Mammary epithelial cell (primary cell): Measurements from ENCODE around the gene SHD.

Source experiments
- EZH2 ChIP-seq: IDR thresholded peaks from 2 replicates; pipeline ENCODE4 v1.6.1; 2012; ENCODE audit warnings: low read length, inconsistent platforms, borderline replicate concordance
- TF ChIP-seq, protein P1 (sequence below), 2 donors: IDR thresholded peaks in 1 of 2; conservative IDR thresholded peaks in 1 of 2; 2 replicates each; pipeline ENCODE4 v1.5.1; 2011 to 2012; ENCODE audit warnings: inconsistent platforms in 2 of 2, low read length in 2 of 2, mild to moderate bottlenecking in 2 of 2, control low read depth in 1 of 2, low read depth in 1 of 2; ENCODE audit not compliant: insufficient read depth in 1 of 2; ENCODE audit errors: extremely low read depth in 1 of 2

DNA sequence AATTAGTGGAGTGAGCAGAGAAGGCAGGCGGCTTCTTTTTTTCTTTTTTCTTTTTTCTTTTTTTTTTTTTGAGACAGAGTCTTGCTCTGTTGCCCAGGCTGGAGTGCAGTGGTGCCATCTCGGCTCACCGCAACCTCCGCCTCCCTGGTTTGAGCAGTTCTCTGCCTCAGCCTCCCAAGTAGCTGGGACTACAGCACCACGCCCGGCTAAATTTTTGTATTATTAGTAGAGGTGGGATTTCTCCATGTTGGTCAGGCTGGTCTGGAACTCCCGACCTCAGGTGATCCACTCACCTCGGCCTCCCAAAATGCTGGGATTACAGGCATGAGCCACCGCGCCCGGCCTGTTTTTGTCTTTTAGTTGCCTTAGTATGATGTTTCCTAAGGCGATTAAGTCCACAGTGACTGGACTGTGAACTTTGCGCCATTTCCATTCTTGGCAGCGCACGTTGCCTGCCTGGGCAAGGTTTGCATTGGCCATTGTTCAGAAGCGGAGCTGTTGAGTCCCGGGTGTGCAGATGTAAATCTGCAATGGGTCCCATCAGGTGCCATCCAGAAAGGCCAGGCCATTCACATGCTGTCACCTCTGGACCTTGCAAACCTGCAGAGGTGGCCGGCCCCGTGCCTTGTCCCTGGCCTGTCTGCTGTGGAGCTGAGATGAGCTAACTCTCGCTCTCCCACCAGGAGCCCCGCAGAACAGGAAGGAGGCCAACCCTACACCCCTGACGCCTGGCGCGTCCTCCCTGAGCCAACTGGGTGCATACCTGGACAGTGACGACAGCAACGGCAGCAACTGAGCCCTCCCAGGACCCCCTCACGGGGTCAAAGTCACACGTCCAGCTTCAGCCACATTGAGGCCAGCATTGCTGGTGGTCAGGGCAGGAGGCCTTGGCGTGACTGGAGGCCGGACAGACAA is 10.9 kb upstream of the SHD start:
- TF ChIP-seq, protein P1, sequence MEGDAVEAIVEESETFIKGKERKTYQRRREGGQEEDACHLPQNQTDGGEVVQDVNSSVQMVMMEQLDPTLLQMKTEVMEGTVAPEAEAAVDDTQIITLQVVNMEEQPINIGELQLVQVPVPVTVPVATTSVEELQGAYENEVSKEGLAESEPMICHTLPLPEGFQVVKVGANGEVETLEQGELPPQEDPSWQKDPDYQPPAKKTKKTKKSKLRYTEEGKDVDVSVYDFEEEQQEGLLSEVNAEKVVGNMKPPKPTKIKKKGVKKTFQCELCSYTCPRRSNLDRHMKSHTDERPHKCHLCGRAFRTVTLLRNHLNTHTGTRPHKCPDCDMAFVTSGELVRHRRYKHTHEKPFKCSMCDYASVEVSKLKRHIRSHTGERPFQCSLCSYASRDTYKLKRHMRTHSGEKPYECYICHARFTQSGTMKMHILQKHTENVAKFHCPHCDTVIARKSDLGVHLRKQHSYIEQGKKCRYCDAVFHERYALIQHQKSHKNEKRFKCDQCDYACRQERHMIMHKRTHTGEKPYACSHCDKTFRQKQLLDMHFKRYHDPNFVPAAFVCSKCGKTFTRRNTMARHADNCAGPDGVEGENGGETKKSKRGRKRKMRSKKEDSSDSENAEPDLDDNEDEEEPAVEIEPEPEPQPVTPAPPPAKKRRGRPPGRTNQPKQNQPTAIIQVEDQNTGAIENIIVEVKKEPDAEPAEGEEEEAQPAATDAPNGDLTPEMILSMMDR (conservative IDR thresholded peaks at IDR 0.05 in 1 of 2, IDR thresholded peaks at IDR 0.05 in 1 of 2; ENCODE audit: extremely low read depth in 1 of 2, insufficient read depth in 1 of 2, low read depth in 1 of 2, low read length in 2 of 2) = no peak
- no peak for TF ChIP-seq EZH2
